NCI-H82 (cell line): ENCODE data around the gene DISC1.
A peak's percentile ranks its signal among the peaks of the same experiment; 100 is the strongest.
"Not testable (repeated sequence)": the region's sequence is repeated elsewhere in the genome, so short reads cannot be mapped to it uniquely, and the experiment has no call there.

ENCODE experiments used
- DNase-seq: peaks from one replicate; lab custom pipeline; 2025; lab: John Stamatoyannopoulos, UW

Gene DISC1

DNA sequence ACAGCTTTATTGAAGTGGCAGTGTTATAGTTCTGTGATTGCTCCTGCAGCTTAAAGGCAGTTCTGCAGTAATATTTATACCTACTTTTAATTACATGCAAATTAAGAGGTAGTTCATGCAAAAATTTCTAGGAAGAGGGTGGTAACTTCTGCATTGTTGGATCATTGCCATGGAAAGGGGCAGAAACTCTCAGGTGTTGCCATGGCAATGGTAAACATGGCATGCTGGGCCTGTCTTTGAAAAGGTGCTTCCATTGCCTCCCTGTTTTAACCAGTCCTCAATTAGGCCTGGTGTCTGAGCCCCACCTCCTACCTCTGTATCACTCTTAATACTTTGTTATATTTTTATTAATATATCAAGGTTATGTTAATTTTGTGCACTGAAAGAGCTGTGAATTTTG lies 104.7 kb downstream of the DISC1 start:
- no peak for DNase-seq

GRCh38 chr1:231733063-231733462 lies 106.5 kb downstream of the DISC1 start:
- DNase-seq: no peak

- no peak for DNase-seq
Measured at GRCh38 chr1:231733672-231734071, 107.1 kb downstream of the DISC1 start.

DNA sequence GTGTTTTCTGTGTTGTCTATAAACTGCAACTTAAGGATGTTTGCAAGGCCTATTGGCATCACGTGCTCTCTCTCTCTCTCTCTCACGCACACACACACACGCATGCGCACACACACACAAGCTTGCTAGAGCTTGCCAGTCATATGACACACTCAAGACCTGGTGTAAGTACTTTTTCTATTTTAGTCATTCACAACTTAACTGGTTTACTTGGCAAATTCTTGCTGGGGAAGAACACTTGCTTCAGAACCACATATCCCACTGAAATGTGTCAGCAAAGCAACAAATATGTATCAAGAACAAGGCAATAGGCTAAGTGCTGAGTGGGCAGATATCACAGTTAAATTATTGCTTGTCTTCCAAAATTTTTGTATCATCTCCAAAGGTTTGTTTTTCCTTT lies 107.8 kb downstream of the DISC1 start:
- DNase-seq: no peak

GRCh38 chr1:231735411-231735810 lies 108.8 kb downstream of the DISC1 start:
- DNase-seq: no peak

DNA sequence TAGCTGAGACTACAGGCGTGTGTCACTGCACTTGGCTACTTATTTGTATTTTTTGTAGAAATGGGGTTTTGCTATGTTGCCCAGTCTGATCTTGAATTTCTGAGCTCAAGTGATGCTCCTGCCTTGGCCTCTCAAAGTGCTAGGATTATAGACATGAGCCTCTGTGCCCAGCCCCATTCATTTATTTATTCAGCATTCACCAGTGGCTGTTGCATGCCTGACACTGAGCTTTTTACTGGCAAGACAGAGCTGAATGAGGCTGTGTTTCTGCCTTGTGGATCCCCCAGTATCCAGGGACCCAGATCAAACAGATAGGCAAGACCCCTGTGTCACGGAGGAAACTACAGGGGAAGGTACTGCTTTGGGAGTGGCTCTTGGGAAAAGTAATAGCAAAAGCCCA lies 109.4 kb downstream of the DISC1 start:
- no peak for DNase-seq

DNA sequence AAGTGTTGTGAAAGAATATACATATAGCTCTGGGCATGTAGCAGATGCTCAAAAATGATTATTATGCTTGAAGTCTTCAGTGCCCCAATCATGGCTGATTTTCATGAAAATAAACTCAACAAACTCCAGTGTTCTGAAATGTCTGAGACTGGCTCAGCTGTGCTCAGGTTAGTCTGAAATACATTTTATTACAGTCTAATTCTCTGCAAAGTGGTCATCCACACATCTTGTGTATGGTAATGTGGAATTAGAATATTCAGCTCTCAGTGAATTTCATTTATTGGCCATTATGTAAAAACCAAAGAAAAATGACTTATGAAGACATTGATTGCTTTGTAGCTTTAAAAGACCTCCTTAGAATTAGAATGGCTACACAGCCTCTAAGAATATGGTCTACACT lies 109.9 kb downstream of the DISC1 start:
- no peak for DNase-seq

- DNase-seq: no peak
Measured at GRCh38 chr1:231738554-231738953, 112.0 kb downstream of the DISC1 start.

- DNase-seq: no peak
Measured at GRCh38 chr1:231743966-231744365, 117.4 kb downstream of the DISC1 start.

- peak; percentile 35 for DNase-seq
Measured at GRCh38 chr1:231748760-231749415, 122.3 kb downstream of the DISC1 start.

- DNase-seq: peak; percentile 93
Measured at GRCh38 chr1:231750296-231750695, 123.7 kb downstream of the DISC1 start.

DNA sequence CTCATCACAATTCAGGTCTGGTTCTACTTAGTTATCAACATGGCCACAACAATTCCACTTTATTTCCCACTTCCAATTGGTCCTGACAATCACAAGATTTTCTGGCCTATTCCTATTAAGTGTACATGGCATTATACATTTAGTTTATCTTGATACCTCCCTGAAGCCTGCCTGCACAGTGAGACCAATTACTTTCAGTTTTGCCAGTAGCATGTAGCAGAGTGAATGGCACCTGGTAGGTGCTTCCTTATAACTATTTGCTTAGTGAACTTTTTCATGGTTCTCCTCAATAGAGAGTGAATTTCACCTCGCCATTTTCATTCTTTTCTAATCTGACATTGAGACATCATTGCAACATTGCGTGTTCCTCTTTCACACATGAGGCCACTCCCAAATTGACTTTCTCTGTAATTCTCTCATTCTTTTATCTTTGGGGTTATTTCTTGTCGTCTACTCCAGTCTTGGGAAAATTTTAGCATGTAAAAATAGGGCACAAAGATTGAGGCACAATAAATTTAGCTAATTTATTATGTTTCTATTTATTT lies 124.3 kb downstream of the DISC1 start:
- DNase-seq: no peak

- DNase-seq: no peak
Measured at GRCh38 chr1:231751415-231751814, 124.8 kb downstream of the DISC1 start.

GRCh38 chr1:231753313-231753712 lies 126.7 kb downstream of the DISC1 start:
- no peak for DNase-seq

DNA sequence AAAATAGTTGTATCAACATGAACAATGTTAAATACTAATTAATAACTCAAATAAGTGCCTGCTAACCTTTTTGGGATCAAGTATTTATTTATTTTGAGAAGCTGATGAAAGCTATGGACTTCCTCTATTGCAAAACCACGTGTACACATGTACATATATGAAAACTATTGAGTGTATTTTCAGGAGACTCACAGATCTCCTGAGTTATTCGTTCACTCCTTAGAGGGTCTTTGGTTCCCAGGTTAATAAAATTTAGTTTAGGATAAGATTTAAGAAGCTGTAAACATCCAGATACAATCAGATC lies 130.5 kb downstream of the DISC1 start:
- DNase-seq: no peak

DNA sequence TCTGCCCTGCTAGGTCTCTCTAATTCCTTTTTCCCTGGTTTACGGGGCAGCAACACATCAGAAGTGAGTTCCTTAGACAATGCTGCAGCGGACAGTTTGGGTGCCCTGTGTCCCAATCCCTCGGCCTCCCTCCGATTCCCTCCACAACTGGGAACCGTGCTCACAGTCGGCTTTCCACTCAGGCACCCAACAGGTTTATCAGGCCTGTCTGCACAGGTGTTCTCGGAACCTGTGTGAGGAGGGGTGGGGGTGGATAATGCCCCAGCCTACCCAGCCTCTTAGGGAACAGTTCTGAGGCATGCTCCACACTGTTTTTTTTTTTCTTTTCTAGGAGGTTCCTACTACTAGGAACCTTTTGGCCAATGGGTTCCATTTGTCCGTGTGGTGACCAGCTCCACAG lies 131.2 kb downstream of the DISC1 start:
- DNase-seq: no peak

- DNase-seq: no peak
Measured at GRCh38 chr1:231761252-231761651, 134.7 kb downstream of the DISC1 start.

GRCh38 chr1:231761747-231762541 lies 135.4 kb downstream of the DISC1 start:
- no peak for DNase-seq

DNA sequence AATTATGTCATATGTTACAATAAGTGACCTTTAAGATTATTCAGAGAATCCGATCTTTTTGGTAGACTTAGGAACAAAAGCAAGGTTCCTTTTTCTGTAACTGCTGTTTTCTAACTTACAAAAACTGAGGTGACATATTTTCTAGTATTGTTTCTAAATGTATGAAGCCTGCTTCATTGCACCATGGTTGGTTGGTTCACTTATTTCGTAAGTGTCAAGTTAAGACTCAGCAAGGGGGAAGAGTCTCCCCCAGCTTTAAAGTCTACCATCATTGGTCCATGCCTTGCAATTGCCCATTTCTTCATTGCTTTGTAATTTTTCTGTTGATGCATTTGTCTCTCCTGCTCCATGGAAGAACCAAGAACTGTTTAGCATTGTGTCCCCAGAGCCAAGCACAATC lies 136.9 kb downstream of the DISC1 start:
- no peak for DNase-seq

- not testable (repeated sequence) for DNase-seq
Measured at GRCh38 chr1:231765825-231766224, 139.2 kb downstream of the DISC1 start.

DNA sequence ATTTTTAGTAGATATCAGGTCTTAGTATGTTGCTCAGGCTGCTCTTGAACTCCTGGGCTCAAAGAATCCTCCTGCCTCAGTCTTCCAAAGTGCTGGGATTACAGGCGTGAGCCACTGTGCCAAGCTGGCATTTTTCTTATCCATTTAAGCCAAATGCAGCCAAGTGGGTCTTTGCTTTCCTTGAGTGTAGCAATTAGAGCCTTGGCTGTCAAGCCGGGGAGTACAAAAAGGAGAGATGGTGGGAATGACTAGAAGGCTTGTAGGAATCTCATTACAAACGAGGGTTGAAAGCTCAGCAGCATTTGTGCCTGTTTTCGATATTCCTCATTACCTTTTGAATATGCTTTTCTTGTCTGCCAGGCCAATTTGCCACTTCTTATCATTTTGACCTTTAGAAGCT lies 140.9 kb downstream of the DISC1 start:
- DNase-seq: no peak

DNA sequence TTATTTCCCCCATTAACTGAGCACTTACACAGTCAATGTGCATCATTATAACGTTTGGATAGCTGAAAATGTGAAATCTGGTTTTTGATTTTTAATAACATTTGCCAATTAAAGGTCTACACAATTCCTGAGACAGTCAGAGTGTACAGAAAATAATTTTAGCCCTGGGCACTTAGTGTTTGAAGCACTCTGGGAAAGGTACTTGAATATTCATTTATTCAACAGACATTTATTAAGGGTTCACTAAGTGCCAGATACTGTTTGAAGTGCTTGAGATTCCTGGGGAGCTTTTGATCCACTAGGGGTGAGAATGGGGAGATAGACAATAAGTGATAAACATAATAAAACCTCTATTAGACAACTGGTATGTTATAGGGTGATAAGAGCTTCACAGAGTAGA lies 141.8 kb downstream of the DISC1 start:
- DNase-seq: no peak

- DNase-seq: no peak
Measured at GRCh38 chr1:231770506-231771175, 144.1 kb downstream of the DISC1 start.
